Measurements from ENCODE around the gene TMEM183A.

GRCh38 chr1:202982715-202983430 lies 24.3 kb upstream of the TMEM183A start:
- no peak for TF ChIP-seq CTCF (IDR thresholded peaks at IDR 0.05)
- TF ChIP-seq POLR2A (IDR thresholded peaks at IDR 0.05) = no peak
